ENCODE results near the gene SMTN.
"Not testable (repeated sequence)": the region's sequence is repeated elsewhere in the genome, so short reads cannot be mapped to it uniquely, and the experiment has no call there.

- TF ChIP-seq CTCF, POLR2A, POLR2AphosphoS5 (IDR thresholded peaks at IDR 0.05): not testable (repeated sequence)
Measured at GRCh38 chr22:31078389-31078788, 2.7 kb upstream of the SMTN start.

Data from breast epithelium (tissue), 3 donors.